ENCODE measurements around the gene MSGN1.

The MSGN1 gene

DNA sequence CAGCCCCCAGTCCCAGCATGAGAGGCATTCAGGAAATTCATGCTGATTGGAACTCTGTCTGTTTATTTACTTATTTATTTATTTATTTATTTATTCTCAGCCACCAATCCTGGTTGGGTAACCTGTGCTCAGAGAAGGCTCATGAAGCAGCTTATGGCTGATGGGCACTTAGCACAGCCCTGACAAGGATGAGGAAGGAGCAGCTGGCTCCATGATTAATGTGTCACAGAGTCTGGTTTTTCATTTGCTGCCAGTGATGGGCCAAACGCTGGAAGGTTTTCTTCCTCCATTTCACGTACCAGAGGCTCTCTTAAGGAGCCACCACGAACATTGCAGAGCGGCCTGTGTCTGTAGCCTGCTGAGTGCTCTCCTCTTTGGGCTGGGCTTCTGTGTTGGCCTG, 33.9 kb downstream of the MSGN1 start:
- no peaks in the 10 kb centered on the region for H3K36me3 ChIP-seq (ENCODE audit: control insufficient read depth, insufficient read depth, low read length)
- no peaks in the 10 kb centered on the region for H3K27me3 ChIP-seq (ENCODE audit: control insufficient read depth, insufficient read depth, low read length)
- no peak overlapping the region for H3K27ac ChIP-seq (ENCODE audit: low read depth, low read length)
- no peak overlapping the region for H3K9ac ChIP-seq (ENCODE audit: low read depth, low read length)
- no peak overlapping the region for H3K4me3 ChIP-seq (ENCODE audit: low read depth, low read length)
- no peaks in the 10 kb centered on the region for H3K4me1 ChIP-seq (ENCODE audit: control insufficient read depth, insufficient read depth, low read length)
- no peaks in the 10 kb centered on the region for H3K9me3 ChIP-seq (ENCODE audit: control insufficient read depth, insufficient read depth, low read length)

GRCh38 chr2:17851731-17852585, 35.7 kb downstream of the MSGN1 start:
- Histone ChIP-seq H3K27me3 (ENCODE audit: control insufficient read depth, insufficient read depth, low read length) (no peaks in the 10 kb centered on the region), H3K4me3 (ENCODE audit: low read depth, low read length) (no peak overlapping the region), H3K4me1 (ENCODE audit: control insufficient read depth, insufficient read depth, low read length) (no peaks in the 10 kb centered on the region), H3K36me3 (ENCODE audit: control insufficient read depth, insufficient read depth, low read length) (no peaks in the 10 kb centered on the region), H3K27ac (ENCODE audit: low read depth, low read length) (no peak overlapping the region), H3K9me3 (ENCODE audit: control insufficient read depth, insufficient read depth, low read length) (no peaks in the 10 kb centered on the region), H3K9ac (ENCODE audit: low read depth, low read length) (no peak overlapping the region)

GRCh38 chr2:17853799-17854198, 37.5 kb downstream of the MSGN1 start:
- Histone ChIP-seq H3K4me3 (ENCODE audit: low read depth, low read length) (no peak overlapping the region), H3K4me1 (ENCODE audit: control insufficient read depth, insufficient read depth, low read length) (no peaks in the 10 kb centered on the region), H3K9me3 (ENCODE audit: control insufficient read depth, insufficient read depth, low read length) (no peaks in the 10 kb centered on the region), H3K27me3 (ENCODE audit: control insufficient read depth, insufficient read depth, low read length) (no peaks in the 10 kb centered on the region), H3K36me3 (ENCODE audit: control insufficient read depth, insufficient read depth, low read length) (no peaks in the 10 kb centered on the region), H3K27ac (ENCODE audit: low read depth, low read length) (no peak overlapping the region), H3K9ac (ENCODE audit: low read depth, low read length) (no peak overlapping the region)

DNA sequence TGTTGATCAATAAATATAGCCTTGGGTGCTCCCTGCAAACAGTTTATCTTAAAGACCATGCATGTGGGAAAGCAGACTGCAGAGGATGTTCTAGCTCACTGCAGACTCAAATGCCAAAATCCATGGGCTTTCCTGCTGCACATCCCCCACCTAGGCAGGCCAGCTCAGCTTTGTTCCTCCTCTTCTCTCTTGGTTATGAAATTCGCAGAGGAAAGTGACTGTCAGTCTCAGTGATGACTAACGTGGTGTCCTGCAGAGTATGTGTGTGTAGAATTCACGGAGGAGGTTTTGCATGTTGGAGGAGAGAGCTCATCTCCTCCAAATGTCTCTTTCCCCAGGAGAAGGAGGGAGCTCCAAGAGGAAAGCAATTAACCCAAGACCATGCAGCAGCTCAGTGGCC, 40.8 kb downstream of the MSGN1 start:
- H3K9me3 ChIP-seq (ENCODE audit: control insufficient read depth, insufficient read depth, low read length), result no peaks in the 10 kb centered on the region
- no peak overlapping the region for H3K9ac ChIP-seq (ENCODE audit: low read depth, low read length)
- no peaks in the 10 kb centered on the region for H3K4me1 ChIP-seq (ENCODE audit: control insufficient read depth, insufficient read depth, low read length)
- H3K27me3 ChIP-seq (ENCODE audit: control insufficient read depth, insufficient read depth, low read length), result no peaks in the 10 kb centered on the region
- H3K27ac ChIP-seq (ENCODE audit: low read depth, low read length), result no peak overlapping the region
- no peak overlapping the region for H3K4me3 ChIP-seq (ENCODE audit: low read depth, low read length)
- H3K36me3 ChIP-seq (ENCODE audit: control insufficient read depth, insufficient read depth, low read length), result no peaks in the 10 kb centered on the region

DNA sequence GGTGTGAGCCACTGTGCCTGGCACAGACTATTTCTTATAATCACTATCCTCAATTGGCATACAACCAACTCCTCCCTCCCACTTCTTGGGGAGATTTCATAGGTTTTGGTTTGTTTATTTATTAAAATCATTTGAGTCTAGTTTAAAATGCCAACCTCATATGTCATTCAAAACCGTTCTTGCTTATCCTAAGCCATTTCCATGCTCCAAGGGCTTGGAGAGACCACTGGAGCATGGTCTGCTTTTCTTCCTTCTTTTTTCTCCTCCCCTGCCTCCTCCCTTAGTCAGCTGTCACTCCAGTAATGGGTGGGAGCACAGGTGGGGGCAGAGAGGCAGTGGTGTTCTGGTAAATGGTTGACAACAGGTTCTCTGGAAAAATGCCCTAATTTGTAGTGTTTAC, 41.8 kb downstream of the MSGN1 start:
- no peaks in the 10 kb centered on the region for H3K27me3 ChIP-seq (ENCODE audit: control insufficient read depth, insufficient read depth, low read length)
- H3K4me3 ChIP-seq (ENCODE audit: low read depth, low read length), result no peak overlapping the region
- no peaks in the 10 kb centered on the region for H3K36me3 ChIP-seq (ENCODE audit: control insufficient read depth, insufficient read depth, low read length)
- H3K9me3 ChIP-seq (ENCODE audit: control insufficient read depth, insufficient read depth, low read length), result no peaks in the 10 kb centered on the region
- H3K4me1 ChIP-seq (ENCODE audit: control insufficient read depth, insufficient read depth, low read length), result no peaks in the 10 kb centered on the region
- H3K9ac ChIP-seq (ENCODE audit: low read depth, low read length), result no peak overlapping the region
- H3K27ac ChIP-seq (ENCODE audit: low read depth, low read length), result no peak overlapping the region

GRCh38 chr2:17863539-17863938, 47.3 kb downstream of the MSGN1 start:
- no peaks in the 10 kb centered on the region for H3K36me3 ChIP-seq (ENCODE audit: control insufficient read depth, insufficient read depth, low read length)
- H3K27me3 ChIP-seq (ENCODE audit: control insufficient read depth, insufficient read depth, low read length), result no peaks in the 10 kb centered on the region
- H3K4me3 ChIP-seq (ENCODE audit: low read depth, low read length), result no peak overlapping the region
- H3K9me3 ChIP-seq (ENCODE audit: control insufficient read depth, insufficient read depth, low read length), result no peaks in the 10 kb centered on the region
- H3K9ac ChIP-seq (ENCODE audit: low read depth, low read length), result no peak overlapping the region
- H3K4me1 ChIP-seq (ENCODE audit: control insufficient read depth, insufficient read depth, low read length), result no peaks in the 10 kb centered on the region
- H3K27ac ChIP-seq (ENCODE audit: low read depth, low read length), result no peak overlapping the region

GRCh38 chr2:17864676-17865075, 48.4 kb downstream of the MSGN1 start:
- Histone ChIP-seq H3K36me3 (ENCODE audit: control insufficient read depth, insufficient read depth, low read length) (no peaks in the 10 kb centered on the region), H3K4me3 (ENCODE audit: low read depth, low read length) (no peak overlapping the region), H3K27me3 (ENCODE audit: control insufficient read depth, insufficient read depth, low read length) (no peaks in the 10 kb centered on the region), H3K27ac (ENCODE audit: low read depth, low read length) (no peak overlapping the region), H3K9ac (ENCODE audit: low read depth, low read length) (no peak overlapping the region), H3K9me3 (ENCODE audit: control insufficient read depth, insufficient read depth, low read length) (no peaks in the 10 kb centered on the region), H3K4me1 (ENCODE audit: control insufficient read depth, insufficient read depth, low read length) (no peaks in the 10 kb centered on the region)

GRCh38 chr2:17867133-17867532, 50.9 kb downstream of the MSGN1 start:
- Histone ChIP-seq H3K4me3 (ENCODE audit: low read depth, low read length) (no peak overlapping the region), H3K4me1 (ENCODE audit: control insufficient read depth, insufficient read depth, low read length) (no peaks in the 10 kb centered on the region), H3K27me3 (ENCODE audit: control insufficient read depth, insufficient read depth, low read length) (no peaks in the 10 kb centered on the region), H3K9ac (ENCODE audit: low read depth, low read length) (no peak overlapping the region), H3K27ac (ENCODE audit: low read depth, low read length) (no peak overlapping the region), H3K36me3 (ENCODE audit: control insufficient read depth, insufficient read depth, low read length) (no peaks in the 10 kb centered on the region), H3K9me3 (ENCODE audit: control insufficient read depth, insufficient read depth, low read length) (no peaks in the 10 kb centered on the region)
